ENCODE data around the gene CLIC5. TPM values are rescaled to one million over a fixed set of nuclear protein-coding genes. Genes with fewer than 3 reads are reported as not detected.
A peak's percentile ranks its signal among the peaks of the same experiment; 100 is the strongest.

The CLIC5 gene
- polyA plus RNA-seq, 1 donor (not counting 4 experiments of a cell fraction or from before 2014, with no cell fraction given) = 0.09 TPM

DNA sequence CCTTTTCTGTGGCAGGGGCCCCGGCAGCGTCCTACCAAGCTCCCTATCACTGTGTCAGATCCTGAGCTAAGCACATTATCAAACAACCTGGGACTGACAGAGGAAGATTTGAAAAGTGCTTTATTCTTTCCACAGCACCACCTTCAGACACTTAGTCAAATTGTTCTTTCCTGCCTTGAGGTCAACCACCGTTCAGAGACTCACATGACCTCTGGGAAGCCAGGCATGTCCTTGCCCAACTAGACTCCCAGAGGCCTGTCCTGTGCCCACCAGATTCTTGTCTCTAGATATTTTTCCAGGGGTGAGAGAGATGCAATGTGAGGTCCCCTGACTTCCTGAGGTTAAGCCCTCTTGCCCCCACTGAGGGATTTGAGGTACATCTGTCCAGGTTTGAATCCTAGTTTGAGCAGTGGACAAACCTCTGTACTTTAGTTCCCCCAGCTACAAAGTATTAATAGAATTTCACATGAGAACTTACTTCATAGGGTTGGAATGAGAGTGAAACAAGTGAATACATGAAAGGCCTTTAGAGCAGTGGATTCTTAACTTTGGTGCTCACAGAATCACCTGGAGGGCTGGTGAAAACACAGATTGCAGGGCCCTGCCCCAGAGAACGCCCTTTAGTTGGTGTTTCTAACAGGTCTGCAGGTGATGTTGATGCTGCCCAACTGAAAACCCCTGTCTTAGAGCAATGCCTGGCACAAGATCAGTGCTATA, 179.8 kb downstream of the CLIC5 start:
- H3K27ac ChIP-seq (ENCODE audit: control insufficient read depth, insufficient read depth, low read length) = peak overlapping the region; percentile 77
- no peaks in the 10 kb centered on the region for H3K36me3 ChIP-seq (ENCODE audit: control insufficient read depth in 2 of 2, extremely low read depth in 1 of 2, insufficient read depth in 2 of 2, low read length in 2 of 2)
- H3K9ac ChIP-seq (ENCODE audit: control insufficient read depth, extremely low read depth, insufficient read depth, low read length) = peak overlapping the region; percentile 29
- peak overlapping the region in 1 of 3 experiments; percentile 2 for H3K4me3 ChIP-seq (ENCODE audit: control insufficient read depth in 2 of 3, extremely low read depth in 1 of 3, insufficient read depth in 2 of 3, low read depth in 1 of 3, low read length in 3 of 3)
- peaks cover 20% of the 10 kb centered on the region for H3K4me1 ChIP-seq (ENCODE audit: control insufficient read depth, extremely low read depth, insufficient read depth, low read length)
- no peaks in the 10 kb centered on the region for H3K9me3 ChIP-seq (ENCODE audit: control insufficient read depth, low read depth, low read length)
- no peak for TF ChIP-seq EZH2 (IDR thresholded peaks at IDR 0.05; ENCODE audit: low read length)
- TF ChIP-seq, protein P1, sequence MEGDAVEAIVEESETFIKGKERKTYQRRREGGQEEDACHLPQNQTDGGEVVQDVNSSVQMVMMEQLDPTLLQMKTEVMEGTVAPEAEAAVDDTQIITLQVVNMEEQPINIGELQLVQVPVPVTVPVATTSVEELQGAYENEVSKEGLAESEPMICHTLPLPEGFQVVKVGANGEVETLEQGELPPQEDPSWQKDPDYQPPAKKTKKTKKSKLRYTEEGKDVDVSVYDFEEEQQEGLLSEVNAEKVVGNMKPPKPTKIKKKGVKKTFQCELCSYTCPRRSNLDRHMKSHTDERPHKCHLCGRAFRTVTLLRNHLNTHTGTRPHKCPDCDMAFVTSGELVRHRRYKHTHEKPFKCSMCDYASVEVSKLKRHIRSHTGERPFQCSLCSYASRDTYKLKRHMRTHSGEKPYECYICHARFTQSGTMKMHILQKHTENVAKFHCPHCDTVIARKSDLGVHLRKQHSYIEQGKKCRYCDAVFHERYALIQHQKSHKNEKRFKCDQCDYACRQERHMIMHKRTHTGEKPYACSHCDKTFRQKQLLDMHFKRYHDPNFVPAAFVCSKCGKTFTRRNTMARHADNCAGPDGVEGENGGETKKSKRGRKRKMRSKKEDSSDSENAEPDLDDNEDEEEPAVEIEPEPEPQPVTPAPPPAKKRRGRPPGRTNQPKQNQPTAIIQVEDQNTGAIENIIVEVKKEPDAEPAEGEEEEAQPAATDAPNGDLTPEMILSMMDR (optimal IDR thresholded peaks at IDR 0.05 in 1 of 3, IDR thresholded peaks at IDR 0.05 in 1 of 3, conservative IDR thresholded peaks at IDR 0.05 in 1 of 3; ENCODE audit: extremely low read depth in 1 of 3, insufficient read depth in 2 of 3, low read length in 3 of 3) = peak in 2 of 3 experiments; percentile 18 to 29
- no peaks in the 10 kb centered on the region for H3K27me3 ChIP-seq (ENCODE audit: control insufficient read depth, extremely low read depth, insufficient read depth, low read length)
- DNase-seq (ENCODE audit: low read depth, low spot score) (peak; percentile 52), FAIRE-seq (peak; percentile 77)
- peak overlapping the region; percentile 61 for H3K4me2 ChIP-seq (ENCODE audit: control insufficient read depth, extremely low read depth, insufficient read depth, low read depth, low read length)
- dilution Hi-C loops (cut with MboI; ENCODE audit: extremely low pct_ligation_motif_present, low sequenced_read_pairs) = no loop called here
- peak overlapping the region; percentile 81 for H2AFZ ChIP-seq (ENCODE audit: control insufficient read depth, low read length)
- H3K79me2 ChIP-seq (ENCODE audit: control insufficient read depth, insufficient read depth, low read length) = no peaks in the 10 kb centered on the region
- H4K20me1 ChIP-seq (ENCODE audit: control insufficient read depth, extremely low read depth, insufficient read depth, low read length) = no peaks in the 10 kb centered on the region
- no peaks in the 10 kb centered on the region for H3K9me1 ChIP-seq (ENCODE audit: control insufficient read depth, extremely low read depth, insufficient read depth, low read length)

DNA sequence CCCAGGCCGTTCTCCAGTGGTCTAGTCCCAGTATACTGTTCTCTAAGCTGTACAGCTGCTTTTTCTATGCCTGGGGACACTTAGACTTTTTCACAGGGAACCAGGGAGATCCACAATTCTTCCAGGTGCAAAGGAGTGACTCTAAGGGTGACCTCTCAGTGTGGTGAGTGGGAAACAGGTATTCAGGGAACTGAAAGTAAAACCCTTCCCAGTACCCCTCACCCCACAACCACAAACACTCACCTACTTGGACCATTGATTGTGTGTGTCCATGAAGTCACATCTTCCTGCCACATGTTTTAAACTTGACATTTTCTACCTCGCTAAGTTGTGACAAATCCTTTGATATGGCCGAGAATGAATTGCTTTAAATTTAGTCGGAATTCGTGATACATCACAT, 183.6 kb downstream of the CLIC5 start:
- DNase-seq (ENCODE audit: low read depth, low spot score) = no peak
- dilution Hi-C loops (cut with MboI; ENCODE audit: extremely low pct_ligation_motif_present, low sequenced_read_pairs) = no loop called here
- Histone ChIP-seq H4K20me1 (ENCODE audit: control insufficient read depth, extremely low read depth, insufficient read depth, low read length) (no peaks in the 10 kb centered on the region), H3K36me3 (ENCODE audit: control insufficient read depth in 2 of 2, extremely low read depth in 1 of 2, insufficient read depth in 2 of 2, low read length in 2 of 2) (no peaks in the 10 kb centered on the region), H3K27ac (ENCODE audit: control insufficient read depth, insufficient read depth, low read length) (no peak overlapping the region), H3K4me2 (ENCODE audit: control insufficient read depth, extremely low read depth, insufficient read depth, low read depth, low read length) (no peak overlapping the region), H3K79me2 (ENCODE audit: control insufficient read depth, insufficient read depth, low read length) (no peaks in the 10 kb centered on the region), H3K9me3 (ENCODE audit: control insufficient read depth, low read depth, low read length) (no peaks in the 10 kb centered on the region), H3K4me3 (ENCODE audit: control insufficient read depth in 2 of 3, extremely low read depth in 1 of 3, insufficient read depth in 2 of 3, low read depth in 1 of 3, low read length in 3 of 3) (no peak overlapping the region), H2AFZ (ENCODE audit: control insufficient read depth, low read length) (no peak overlapping the region), H3K9ac (ENCODE audit: control insufficient read depth, extremely low read depth, insufficient read depth, low read length) (no peak overlapping the region), H3K9me1 (ENCODE audit: control insufficient read depth, extremely low read depth, insufficient read depth, low read length) (no peaks in the 10 kb centered on the region), H3K27me3 (ENCODE audit: control insufficient read depth, extremely low read depth, insufficient read depth, low read length) (no peaks in the 10 kb centered on the region), H3K4me1 (ENCODE audit: control insufficient read depth, extremely low read depth, insufficient read depth, low read length) (peaks cover 22% of the 10 kb centered on the region)
- FAIRE-seq = no peak
- TF ChIP-seq, protein P1 (optimal IDR thresholded peaks at IDR 0.05 in 1 of 3, IDR thresholded peaks at IDR 0.05 in 1 of 3, conservative IDR thresholded peaks at IDR 0.05 in 1 of 3; ENCODE audit: extremely low read depth in 1 of 3, insufficient read depth in 2 of 3, low read length in 3 of 3) = no peak
- TF ChIP-seq EZH2 (IDR thresholded peaks at IDR 0.05; ENCODE audit: low read length) = no peak

Small RNA genes lying within 50 kb of the gene (small RNA-seq; reads per million reads assigned to genes)
- 0 reads per million in 3 experiments for gene RNU6-754P (ENCODE audit: insufficient read length in 3 of 3, low read depth in 3 of 3, low replicate concordance in 1 of 3)

Other genes starting within 250 kb of the CLIC5 start
- 0.01 TPM in 3 replicates for gene ENPP4, start 114.1 kb upstream of the CLIC5 start, polyA plus RNA-seq
- 0.02 to 0.10 TPM (median 0.07 TPM) in 3 replicates for gene ENPP5, start 155.1 kb upstream of the CLIC5 start, polyA plus RNA-seq